MCF 10A (cell line): ENCODE results near the gene VAT1. TPM values are rescaled to one million over a fixed set of nuclear protein-coding genes. Genes with fewer than 3 reads are reported as not detected.

Source experiments
- BruUV-seq: library from RNA; stranded (reverse); fragments of 400-500 nt; replicated peaks from 2 replicates; lab custom pipeline; 2021; lab: Mats Ljungman, UMichigan
- CTCF ChIA-PET: fragments of 300-600 bp; sonication (Branson Sonifier 250); formaldehyde crosslinking; extraction: SDS; loops from one replicate; lab custom pipeline; 2021; ENCODE audit warnings: antibody characterized with exemption, inconsistent platforms; lab: Yijun Ruan, JAX
- POLR2A ChIA-PET: fragments of 300-600, 350-650 bp; sonication (Branson Sonifier 250); formaldehyde crosslinking; extraction: SDS; loops from one replicate; lab custom pipeline; 2020; ENCODE audit warnings: antibody characterized with exemption, inconsistent platforms; lab: Yijun Ruan, JAX
- DNase-seq: peaks from one replicate; pipeline ENCODE4 v3.0.0-alpha.2; 2018; ENCODE audit not compliant: unreplicated experiment
- H3K27ac Mint-ChIP-seq: one replicate; pipeline ENCODE4 v1.8.0; 2022; ENCODE audit warnings: mild to moderate bottlenecking, low read depth, mixed read lengths; ENCODE audit not compliant: unreplicated experiment
- H3K27me3 Mint-ChIP-seq: one replicate; pipeline ENCODE4 v1.8.0; 2022; ENCODE audit warnings: mixed read lengths; ENCODE audit not compliant: insufficient read depth, unreplicated experiment
- H3K36me3 Mint-ChIP-seq: one replicate; pipeline ENCODE4 v1.8.0; 2022; ENCODE audit warnings: mild to moderate bottlenecking, moderate library complexity, mixed read lengths; ENCODE audit not compliant: insufficient read depth, unreplicated experiment
- H3K4me1 Mint-ChIP-seq: one replicate; pipeline ENCODE4 v1.8.0; 2022; ENCODE audit warnings: mixed read lengths; ENCODE audit not compliant: insufficient read depth, unreplicated experiment
- H3K4me3 Mint-ChIP-seq: one replicate; pipeline ENCODE4 v1.8.0; 2022; ENCODE audit warnings: mild to moderate bottlenecking, moderate library complexity, mixed read lengths; ENCODE audit not compliant: unreplicated experiment
- H3K9me3 Mint-ChIP-seq: one replicate; pipeline ENCODE4 v1.8.0; 2022; ENCODE audit warnings: mixed read lengths; ENCODE audit not compliant: unreplicated experiment
- CTCF ChIP-seq: fragments of 200-600 bp; IDR thresholded peaks from one replicate; pipeline ENCODE4 v1.8.0; 2022; ENCODE audit warnings: antibody characterized with exemption, mild to moderate bottlenecking; ENCODE audit not compliant: unreplicated experiment
- intact Hi-C: fragments of 100-400 bp; cut with micrococcal nuclease; formaldehyde crosslinking; loops from 2 replicates; pipeline ENCODE4 v1.14.1; 2022
- total RNA-seq: library from RNA; stranded (reverse); gene quantifications from 2 replicates; pipeline ENCODE4 v1.2.3, GENCODE V29; 2022

The VAT1 gene
- total RNA-seq, 1 experiment from 2014 or later = 61.0 TPM

- no peaks in the 10 kb centered on the region for H3K27me3 Mint-ChIP-seq
- CTCF ChIA-PET = no interaction called here
- H3K9me3 Mint-ChIP-seq = no peaks in the 10 kb centered on the region
- POLR2A ChIA-PET = interaction anchor here (1.6 kb wide), 1 partner anchor 16 kb away, joined by 4 read pairs; no protein-coding TSS in a partner anchor
- no peak for DNase-seq
- no peak overlapping the region for H3K4me3 Mint-ChIP-seq
- intact Hi-C loops = no loop called here
- no peaks in the 10 kb centered on the region for H3K36me3 Mint-ChIP-seq
- TF ChIP-seq CTCF = no peak
- no TSS peak for BruUV-seq
- no peaks in the 10 kb centered on the region for H3K4me1 Mint-ChIP-seq
- no peak overlapping the region for H3K27ac Mint-ChIP-seq
Observed at GRCh38 chr17:43040655-43041054, 18.5 kb upstream of the VAT1 start.

- Mint-ChIP-seq H3K4me1 (no peaks in the 10 kb centered on the region), H3K9me3 (no peaks in the 10 kb centered on the region), H3K4me3 (no peak overlapping the region), H3K36me3 (no peaks in the 10 kb centered on the region), H3K27ac (no peak overlapping the region), H3K27me3 (no peaks in the 10 kb centered on the region)
- intact Hi-C loops = no loop called here
- BruUV-seq = no TSS peak
- TF ChIP-seq CTCF = no peak
- ChIA-PET POLR2A (no interaction called here), CTCF (no interaction called here)
- DNase-seq = no peak
Observed at GRCh38 chr17:43039646-43040045, 17.5 kb upstream of the VAT1 start.

- no peak for TF ChIP-seq CTCF
- H3K27ac Mint-ChIP-seq = no peak overlapping the region
- BruUV-seq = no TSS peak
- no peak overlapping the region for H3K4me3 Mint-ChIP-seq
- no peaks in the 10 kb centered on the region for H3K27me3 Mint-ChIP-seq
- intact Hi-C loops = no loop called here
- POLR2A ChIA-PET = no interaction called here
- no peaks in the 10 kb centered on the region for H3K4me1 Mint-ChIP-seq
- CTCF ChIA-PET = interaction anchor here (0.8 kb wide), 1 partner anchor 1260 kb away, joined by 4 read pairs; no protein-coding TSS in a partner anchor
- no peaks in the 10 kb centered on the region for H3K9me3 Mint-ChIP-seq
- DNase-seq = no peak
- H3K36me3 Mint-ChIP-seq = no peaks in the 10 kb centered on the region
Observed at GRCh38 chr17:43034894-43035293, 12.7 kb upstream of the VAT1 start.

- H3K4me3 Mint-ChIP-seq = no peak overlapping the region
- no peaks in the 10 kb centered on the region for H3K36me3 Mint-ChIP-seq
- TF ChIP-seq CTCF = no peak
- no peak overlapping the region for H3K27ac Mint-ChIP-seq
- no peaks in the 10 kb centered on the region for H3K27me3 Mint-ChIP-seq
- peaks cover 2% of the 10 kb centered on the region for H3K4me1 Mint-ChIP-seq
- H3K9me3 Mint-ChIP-seq = no peaks in the 10 kb centered on the region
- ChIA-PET CTCF (interaction anchor here (0.6 to 1.1 kb wide), 2 partner anchors 10 to 46 kb away, joined by 3 read pairs; partner anchors contain the start of gene RND2), POLR2A (interaction anchor here (0.7 kb wide), 1 partner anchor 13 kb away, joined by 4 read pairs; the partner anchor contains the start of gene VAT1)
- intact Hi-C loops = no loop called here
- no TSS peak for BruUV-seq
- no peak for DNase-seq
Observed at GRCh38 chr17:43033948-43034881, 12.0 kb upstream of the VAT1 start.
